ENCODE data around the gene MSRB1.

MSRB1 gene

GRCh38 chr16:1916640-1916990, 26.4 kb downstream of the MSRB1 start:
- H3K4me2 ChIP-seq (ENCODE audit: low read depth, low read length, poor library complexity, severe bottlenecking): no peak overlapping the region
- no peaks in the 10 kb centered on the region for H3K36me3 ChIP-seq (ENCODE audit: insufficient read depth, low read length)
- H3K9me2 ChIP-seq (replicated peaks; ENCODE audit: low read depth, low read length): no peaks in the 10 kb centered on the region
- H3K9me3 ChIP-seq (ENCODE audit: insufficient read depth, low read depth, low read length): no peaks in the 10 kb centered on the region
- no peak overlapping the region for H3K9ac ChIP-seq (ENCODE audit: low read depth, low read length, poor library complexity, severe bottlenecking)
- no peaks in the 10 kb centered on the region for H3K79me2 ChIP-seq (ENCODE audit: insufficient read depth, low read length)
- H3K4me3 ChIP-seq (ENCODE audit: low read length, poor library complexity, severe bottlenecking): no peak overlapping the region
- no peak for TF ChIP-seq CTCF (conservative IDR thresholded peaks at IDR 0.05; ENCODE audit: low read length)
- no peak for TF ChIP-seq EZH2phosphoT487 (IDR thresholded peaks at IDR 0.05; ENCODE audit: borderline replicate concordance)
- no peaks in the 10 kb centered on the region for H3K27me3 ChIP-seq (ENCODE audit: insufficient read depth, low read length, poor library complexity, severe bottlenecking)
- no peaks in the 10 kb centered on the region for H4K20me1 ChIP-seq (ENCODE audit: insufficient read depth, low read length, poor library complexity, severe bottlenecking)
- no peak overlapping the region for H2AFZ ChIP-seq (ENCODE audit: low read length)
- no peaks in the 10 kb centered on the region for H3K4me1 ChIP-seq (ENCODE audit: insufficient read depth, low read length, poor library complexity, severe bottlenecking)
- no peaks in the 10 kb centered on the region for H3F3A ChIP-seq (ENCODE audit: low read depth)

GRCh38 chr16:1915732-1916639, 27.0 kb downstream of the MSRB1 start:
- Histone ChIP-seq H3K79me2 (ENCODE audit: insufficient read depth, low read length) (no peaks in the 10 kb centered on the region), H3K4me1 (ENCODE audit: insufficient read depth, low read length, poor library complexity, severe bottlenecking) (no peaks in the 10 kb centered on the region), H2AFZ (ENCODE audit: low read length) (no peak overlapping the region), H3K4me3 (ENCODE audit: low read length, poor library complexity, severe bottlenecking) (no peak overlapping the region), H3K9me3 (ENCODE audit: insufficient read depth, low read depth, low read length) (no peaks in the 10 kb centered on the region), H4K20me1 (ENCODE audit: insufficient read depth, low read length, poor library complexity, severe bottlenecking) (no peaks in the 10 kb centered on the region), H3K36me3 (ENCODE audit: insufficient read depth, low read length) (no peaks in the 10 kb centered on the region), H3K9me2 (replicated peaks; ENCODE audit: low read depth, low read length) (no peaks in the 10 kb centered on the region), H3F3A (ENCODE audit: low read depth) (no peaks in the 10 kb centered on the region), H3K27me3 (ENCODE audit: insufficient read depth, low read length, poor library complexity, severe bottlenecking) (no peaks in the 10 kb centered on the region), H3K4me2 (ENCODE audit: low read depth, low read length, poor library complexity, severe bottlenecking) (no peak overlapping the region), H3K9ac (ENCODE audit: low read depth, low read length, poor library complexity, severe bottlenecking) (no peak overlapping the region)
- TF ChIP-seq EZH2phosphoT487 (IDR thresholded peaks at IDR 0.05; ENCODE audit: borderline replicate concordance): no peak
- no peak for TF ChIP-seq CTCF (conservative IDR thresholded peaks at IDR 0.05; ENCODE audit: low read length)

GRCh38 chr16:1914988-1915387, 28.0 kb downstream of the MSRB1 start:
- Histone ChIP-seq H3K79me2 (ENCODE audit: insufficient read depth, low read length) (no peaks in the 10 kb centered on the region), H3K9me2 (replicated peaks; ENCODE audit: low read depth, low read length) (no peaks in the 10 kb centered on the region), H3K4me3 (ENCODE audit: low read length, poor library complexity, severe bottlenecking) (no peak overlapping the region), H2AFZ (ENCODE audit: low read length) (no peak overlapping the region), H3K36me3 (ENCODE audit: insufficient read depth, low read length) (no peaks in the 10 kb centered on the region), H3K27me3 (ENCODE audit: insufficient read depth, low read length, poor library complexity, severe bottlenecking) (no peaks in the 10 kb centered on the region), H3K4me2 (ENCODE audit: low read depth, low read length, poor library complexity, severe bottlenecking) (no peak overlapping the region), H3K9ac (ENCODE audit: low read depth, low read length, poor library complexity, severe bottlenecking) (no peak overlapping the region), H4K20me1 (ENCODE audit: insufficient read depth, low read length, poor library complexity, severe bottlenecking) (no peaks in the 10 kb centered on the region), H3F3A (ENCODE audit: low read depth) (no peaks in the 10 kb centered on the region), H3K9me3 (ENCODE audit: insufficient read depth, low read depth, low read length) (no peaks in the 10 kb centered on the region), H3K4me1 (ENCODE audit: insufficient read depth, low read length, poor library complexity, severe bottlenecking) (no peaks in the 10 kb centered on the region)
- no peak for TF ChIP-seq EZH2phosphoT487 (IDR thresholded peaks at IDR 0.05; ENCODE audit: borderline replicate concordance)
- TF ChIP-seq CTCF (conservative IDR thresholded peaks at IDR 0.05; ENCODE audit: low read length): no peak
